ENCODE measurements around the gene MAN1A1. TPM values are rescaled to one million over a fixed set of nuclear protein-coding genes. Genes with fewer than 3 reads are reported as not detected.

MAN1A1 gene
- polyA plus RNA-seq, 3 donors = 11.0 to 20.4 (median 16.1) TPM

DNA sequence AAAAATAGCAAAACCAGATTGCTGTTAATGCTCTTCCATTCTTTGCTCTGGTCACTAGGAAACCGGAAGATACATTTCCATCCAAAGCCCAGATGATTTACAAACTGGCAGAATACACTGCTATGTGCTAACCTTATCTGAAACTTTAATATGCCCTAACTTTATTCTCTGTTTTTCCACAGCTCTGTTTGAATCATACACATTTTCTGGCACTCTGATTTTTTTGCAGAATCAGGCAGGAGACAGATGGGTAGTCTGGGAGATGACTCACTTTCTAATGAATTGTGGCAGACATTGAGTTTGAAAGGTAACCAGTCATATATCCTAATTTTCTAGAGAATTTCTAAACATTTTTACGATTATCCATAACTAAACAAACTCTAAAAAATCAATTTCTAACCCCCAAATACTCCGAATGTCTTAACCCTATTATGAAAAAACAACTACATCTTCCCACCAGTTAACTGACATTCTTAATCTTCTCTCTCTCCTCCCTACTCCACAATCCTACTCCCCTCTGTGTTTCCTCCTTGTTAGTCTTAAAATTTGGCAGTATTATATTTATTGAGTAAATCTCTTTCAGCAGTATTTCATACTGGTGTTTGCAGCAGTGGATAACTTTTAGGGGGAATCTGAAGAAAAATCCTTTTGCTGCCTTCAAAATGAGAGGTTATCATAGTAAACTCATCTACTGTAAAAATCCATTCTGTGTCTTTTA, 63.5 kb downstream of the MAN1A1 start:
- DNase-seq = no peak
- Mint-ChIP-seq H3K9me3 (peaks cover 0 to 1% (median 0%) of the 10 kb centered on the region in 7 donors), H3K4me3 (no peak overlapping the region), H3K27me3 (ENCODE audit: low read depth in 3 of 3) (no peaks in the 10 kb centered on the region), H3K36me3 (peaks cover 5 to 25% of the 10 kb centered on the region in 2 donors), H3K27ac (peak overlapping the region in 1 of 7 donors; percentile 12), H3K4me1 (no peaks in the 10 kb centered on the region)
- Histone ChIP-seq H3K36me3 (replicated peaks in 1 of 2; ENCODE audit: control insufficient read depth in 1 of 2, insufficient read depth in 2 of 2, low read length in 2 of 2) (peaks cover 3 to 5% of the 10 kb centered on the region in 2 donors), H3K4me1 (ENCODE audit: control insufficient read depth in 1 of 2, insufficient read depth in 2 of 2, low read length in 2 of 2) (no peaks in the 10 kb centered on the region), H3K9me3 (replicated peaks in 1 of 2; ENCODE audit: control insufficient read depth in 1 of 2, insufficient read depth in 1 of 2, low read length in 2 of 2) (no peaks in the 10 kb centered on the region), H3K27me3 (ENCODE audit: control insufficient read depth in 2 of 2, insufficient read depth in 2 of 2, low read length in 2 of 2) (no peaks in the 10 kb centered on the region), H3K9ac (ENCODE audit: insufficient read depth, low read length, poor library complexity, severe bottlenecking) (no peak overlapping the region), H3K4me2 (replicated peaks; ENCODE audit: extremely low read depth, low read length, poor library complexity, severe bottlenecking) (no peak overlapping the region), H4K20me1 (ENCODE audit: insufficient read depth, low read length) (no peaks in the 10 kb centered on the region), H3K79me2 (ENCODE audit: insufficient read depth, low read length) (no peaks in the 10 kb centered on the region), H3K27ac (ENCODE audit: low read depth in 1 of 2, low read length in 2 of 2) (no peak overlapping the region), H3K4me3 (replicated peaks in 1 of 3; ENCODE audit: low read depth in 2 of 3, low read length in 3 of 3) (no peak overlapping the region), H2AFZ (ENCODE audit: insufficient read depth, low read depth, low read length, poor library complexity, severe bottlenecking) (no peak overlapping the region)
- no peak for TF ChIP-seq CTCF (IDR thresholded peaks at IDR 0.05)
- 83% methylated on average over 1 of the region's 3 CpGs for WGBS (ENCODE audit: insufficient coverage)
- intact Hi-C loops (cut with micrococcal nuclease) = no loop called here

GRCh38 chr6:119284861-119285521, 64.6 kb downstream of the MAN1A1 start:
- Mint-ChIP-seq H3K36me3 (peaks cover 4 to 22% of the 10 kb centered on the region in 2 donors), H3K4me1 (no peaks in the 10 kb centered on the region), H3K27me3 (ENCODE audit: low read depth in 3 of 3) (no peaks in the 10 kb centered on the region), H3K27ac (peak overlapping the region in 1 of 7 donors; percentile 43), H3K9me3 (no peaks in the 10 kb centered on the region), H3K4me3 (no peak overlapping the region)
- Histone ChIP-seq H3K4me3 (replicated peaks in 1 of 3; ENCODE audit: low read depth in 2 of 3, low read length in 3 of 3) (no peak overlapping the region), H3K27me3 (ENCODE audit: control insufficient read depth in 2 of 2, insufficient read depth in 2 of 2, low read length in 2 of 2) (no peaks in the 10 kb centered on the region), H3K4me2 (replicated peaks; ENCODE audit: extremely low read depth, low read length, poor library complexity, severe bottlenecking) (no peak overlapping the region), H3K4me1 (ENCODE audit: control insufficient read depth in 1 of 2, insufficient read depth in 2 of 2, low read length in 2 of 2) (no peaks in the 10 kb centered on the region), H3K36me3 (replicated peaks in 1 of 2; ENCODE audit: control insufficient read depth in 1 of 2, insufficient read depth in 2 of 2, low read length in 2 of 2) (peaks cover 3 to 5% of the 10 kb centered on the region in 2 donors), H3K9me3 (replicated peaks in 1 of 2; ENCODE audit: control insufficient read depth in 1 of 2, insufficient read depth in 1 of 2, low read length in 2 of 2) (no peaks in the 10 kb centered on the region), H2AFZ (ENCODE audit: insufficient read depth, low read depth, low read length, poor library complexity, severe bottlenecking) (no peak overlapping the region), H4K20me1 (ENCODE audit: insufficient read depth, low read length) (no peaks in the 10 kb centered on the region), H3K79me2 (ENCODE audit: insufficient read depth, low read length) (no peaks in the 10 kb centered on the region), H3K9ac (ENCODE audit: insufficient read depth, low read length, poor library complexity, severe bottlenecking) (no peak overlapping the region), H3K27ac (ENCODE audit: low read depth in 1 of 2, low read length in 2 of 2) (no peak overlapping the region)
- intact Hi-C loops (cut with micrococcal nuclease) = no loop called here
- DNase-seq = peak in 1 of 3 donors; percentile 4
- peak; percentile 28 for TF ChIP-seq CTCF (IDR thresholded peaks at IDR 0.05)
- WGBS (ENCODE audit: insufficient coverage) = 100% methylated on average over 1 of the region's 4 CpGs

Data from CD14-positive monocyte (primary cell).